ENCODE measurements around the gene EHD2. TPM values are rescaled to one million over a fixed set of nuclear protein-coding genes. Genes with fewer than 3 reads are reported as not detected.
A peak's percentile ranks its signal among the peaks of the same experiment; 100 is the strongest.

The EHD2 gene
- total and polyA plus RNA-seq, 2 of the 13 experiments (the other 11 are each of a cell fraction or from before 2014, with no cell fraction given) = 0.09 to 0.28 TPM

DNA sequence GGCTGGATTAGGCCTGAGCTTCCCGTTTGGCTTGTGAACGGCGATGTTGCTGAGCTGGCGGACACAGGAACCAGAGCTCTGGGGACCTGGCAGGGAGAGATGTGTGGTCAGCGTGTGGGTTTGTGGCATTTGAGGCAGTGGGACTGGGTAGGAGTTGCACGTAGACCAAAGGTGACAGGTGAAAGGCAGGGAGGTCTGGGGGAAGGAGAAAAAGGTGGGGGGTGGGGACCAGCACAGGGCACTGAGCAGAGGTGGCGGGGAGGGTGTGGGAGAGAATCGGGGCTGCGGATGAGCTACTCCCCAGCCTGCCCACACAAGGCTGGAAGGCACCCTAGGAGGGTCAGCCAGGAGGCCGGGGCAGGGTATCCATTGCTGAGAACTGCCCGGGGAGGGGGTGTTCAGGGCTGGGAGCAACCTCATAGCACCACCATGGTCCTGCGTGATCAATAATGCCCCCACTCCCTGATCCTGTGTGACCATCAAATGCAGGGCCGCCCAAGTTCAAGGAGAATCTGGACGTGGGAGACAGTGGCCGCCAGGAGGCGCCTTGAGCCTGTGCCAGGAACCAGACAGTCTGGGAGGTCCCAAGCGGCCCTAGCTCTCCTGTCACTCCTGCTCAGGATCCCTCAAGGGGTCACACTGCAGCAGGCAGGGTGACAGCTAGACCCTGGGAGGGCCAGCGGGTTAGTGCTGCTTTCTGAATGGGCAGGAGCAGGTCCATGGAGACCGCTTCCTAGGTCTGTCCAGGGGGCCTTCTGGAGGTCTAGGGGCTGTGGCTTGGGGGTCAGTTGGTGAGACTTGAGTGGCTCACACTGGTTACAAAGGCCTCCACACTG lies 52.5 kb downstream of the EHD2 start (continued):
- TF ChIP-seq, protein P1, sequence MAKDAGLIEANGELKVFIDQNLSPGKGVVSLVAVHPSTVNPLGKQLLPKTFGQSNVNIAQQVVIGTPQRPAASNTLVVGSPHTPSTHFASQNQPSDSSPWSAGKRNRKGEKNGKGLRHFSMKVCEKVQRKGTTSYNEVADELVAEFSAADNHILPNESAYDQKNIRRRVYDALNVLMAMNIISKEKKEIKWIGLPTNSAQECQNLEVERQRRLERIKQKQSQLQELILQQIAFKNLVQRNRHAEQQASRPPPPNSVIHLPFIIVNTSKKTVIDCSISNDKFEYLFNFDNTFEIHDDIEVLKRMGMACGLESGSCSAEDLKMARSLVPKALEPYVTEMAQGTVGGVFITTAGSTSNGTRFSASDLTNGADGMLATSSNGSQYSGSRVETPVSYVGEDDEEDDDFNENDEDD (CRISPR knock-in tag; IDR thresholded peaks at IDR 0.05; ENCODE audit: borderline replicate concordance) = peak; percentile 23; the same call in 1 of the 2 replicates
- TF ChIP-seq ZNF563 (CRISPR knock-in tag; IDR thresholded peaks at IDR 0.05) (0 out of 2 replicates have a peak, but pooled peaks have one; percentile 29), XRCC5 (optimal IDR thresholded peaks at IDR 0.05; ENCODE audit: low read length) (peak; percentile 53), RBM39 (IDR thresholded peaks at IDR 0.05; ENCODE audit: low read depth, low read length, poor library complexity, severe bottlenecking) (peak; percentile 48), HOXD1 (CRISPR knock-in tag; IDR thresholded peaks at IDR 0.05) (no peak), SALL1 (CRISPR knock-in tag; IDR thresholded peaks at IDR 0.05) (peak; percentile 54; the same call in 1 of the 2 replicates), HOXA3 (CRISPR knock-in tag; IDR thresholded peaks at IDR 0.05) (no peak), RAD21 (CRISPR knock-in tag; IDR thresholded peaks at IDR 0.05) (peak; percentile 87), PCBP1 (IDR thresholded peaks at IDR 0.05; ENCODE audit: borderline replicate concordance, low read depth, low read length) (0 out of 2 replicates have a peak, but pooled peaks have one; percentile 38), AKAP8 (CRISPR knock-in tag; IDR thresholded peaks at IDR 0.05) (no peak), PITX1 (CRISPR knock-in tag; IDR thresholded peaks at IDR 0.05) (0 out of 2 replicates have a peak, but pooled peaks have one; percentile 29), TBL1XR1 (IDR thresholded peaks at IDR 0.05; ENCODE audit: borderline replicate concordance, low read length, partially characterized antibody) (no peak), RXRB (CRISPR knock-in tag; IDR thresholded peaks at IDR 0.05; ENCODE audit: borderline replicate concordance) (0 out of 2 replicates have a peak, but pooled peaks have one; percentile 37), ZNF331 (CRISPR knock-in tag; IDR thresholded peaks at IDR 0.05) (peak; percentile 14; the same call in 1 of the 2 replicates), ZNF431 (CRISPR knock-in tag; IDR thresholded peaks at IDR 0.05; ENCODE audit: borderline replicate concordance, low read depth) (no peak), ZNF292 (CRISPR knock-in tag; IDR thresholded peaks at IDR 0.05; ENCODE audit: borderline replicate concordance, low read depth) (peak; percentile 20; the same call in 1 of the 2 replicates), ZNF883 (CRISPR knock-in tag; IDR thresholded peaks at IDR 0.05; ENCODE audit: not compliant biosample characterization) (no peak)
- TF ChIP-seq, protein P2, sequence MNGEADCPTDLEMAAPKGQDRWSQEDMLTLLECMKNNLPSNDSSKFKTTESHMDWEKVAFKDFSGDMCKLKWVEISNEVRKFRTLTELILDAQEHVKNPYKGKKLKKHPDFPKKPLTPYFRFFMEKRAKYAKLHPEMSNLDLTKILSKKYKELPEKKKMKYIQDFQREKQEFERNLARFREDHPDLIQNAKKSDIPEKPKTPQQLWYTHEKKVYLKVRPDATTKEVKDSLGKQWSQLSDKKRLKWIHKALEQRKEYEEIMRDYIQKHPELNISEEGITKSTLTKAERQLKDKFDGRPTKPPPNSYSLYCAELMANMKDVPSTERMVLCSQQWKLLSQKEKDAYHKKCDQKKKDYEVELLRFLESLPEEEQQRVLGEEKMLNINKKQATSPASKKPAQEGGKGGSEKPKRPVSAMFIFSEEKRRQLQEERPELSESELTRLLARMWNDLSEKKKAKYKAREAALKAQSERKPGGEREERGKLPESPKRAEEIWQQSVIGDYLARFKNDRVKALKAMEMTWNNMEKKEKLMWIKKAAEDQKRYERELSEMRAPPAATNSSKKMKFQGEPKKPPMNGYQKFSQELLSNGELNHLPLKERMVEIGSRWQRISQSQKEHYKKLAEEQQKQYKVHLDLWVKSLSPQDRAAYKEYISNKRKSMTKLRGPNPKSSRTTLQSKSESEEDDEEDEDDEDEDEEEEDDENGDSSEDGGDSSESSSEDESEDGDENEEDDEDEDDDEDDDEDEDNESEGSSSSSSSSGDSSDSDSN (CRISPR knock-in tag; IDR thresholded peaks at IDR 0.05) = 0 out of 2 replicates have a peak, but pooled peaks have one; percentile 9
- TF ChIP-seq, protein P3, sequence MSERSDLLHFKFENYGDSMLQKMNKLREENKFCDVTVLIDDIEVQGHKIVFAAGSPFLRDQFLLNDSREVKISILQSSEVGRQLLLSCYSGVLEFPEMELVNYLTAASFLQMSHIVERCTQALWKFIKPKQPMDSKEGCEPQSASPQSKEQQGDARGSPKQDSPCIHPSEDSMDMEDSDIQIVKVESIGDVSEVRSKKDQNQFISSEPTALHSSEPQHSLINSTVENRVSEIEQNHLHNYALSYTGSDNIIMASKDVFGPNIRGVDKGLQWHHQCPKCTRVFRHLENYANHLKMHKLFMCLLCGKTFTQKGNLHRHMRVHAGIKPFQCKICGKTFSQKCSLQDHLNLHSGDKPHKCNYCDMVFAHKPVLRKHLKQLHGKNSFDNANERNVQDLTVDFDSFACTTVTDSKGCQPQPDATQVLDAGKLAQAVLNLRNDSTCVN (CRISPR knock-in tag; IDR thresholded peaks at IDR 0.05; ENCODE audit: borderline replicate concordance) = no peak
- TF ChIP-seq, protein P4, sequence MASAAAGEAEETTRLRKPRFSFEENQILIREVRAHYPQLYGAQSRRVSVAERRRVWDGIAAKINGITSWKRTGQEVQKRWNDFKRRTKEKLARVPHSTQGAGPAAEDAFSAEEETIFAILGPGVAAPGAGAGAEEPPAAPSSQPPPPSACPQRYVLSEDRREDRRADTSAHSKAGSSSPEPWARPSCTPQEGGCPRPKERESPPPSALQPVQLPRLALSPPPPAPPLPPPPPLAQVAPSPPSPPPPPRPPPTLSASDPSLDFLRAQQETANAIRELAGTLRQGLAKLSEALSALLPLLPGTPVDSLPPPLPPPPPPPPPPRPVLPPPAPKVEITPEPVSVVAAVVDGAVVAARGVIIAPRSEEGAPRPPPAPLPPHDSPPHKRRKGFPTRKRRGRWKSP (CRISPR knock-in tag; IDR thresholded peaks at IDR 0.05) = no peak
- TF ChIP-seq, protein P5, sequence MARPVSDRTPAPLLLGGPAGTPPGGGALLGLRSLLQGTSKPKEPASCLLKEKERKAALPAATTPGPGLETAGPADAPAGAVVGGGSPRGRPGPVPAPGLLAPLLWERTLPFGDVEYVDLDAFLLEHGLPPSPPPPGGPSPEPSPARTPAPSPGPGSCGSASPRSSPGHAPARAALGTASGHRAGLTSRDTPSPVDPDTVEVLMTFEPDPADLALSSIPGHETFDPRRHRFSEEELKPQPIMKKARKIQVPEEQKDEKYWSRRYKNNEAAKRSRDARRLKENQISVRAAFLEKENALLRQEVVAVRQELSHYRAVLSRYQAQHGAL (CRISPR knock-in tag; IDR thresholded peaks at IDR 0.05; ENCODE audit: not compliant biosample characterization) = no peak

All from HepG2 (cell line).